Trophoblast cell (in vitro differentiated cells and primary cell): Measurements from ENCODE around the gene CHGA.

Experiments used
- DNase-seq, 2 donors: peaks; one replicate each; pipeline ENCODE4 v3.0.0-alpha.2; 2016
- H2AFZ ChIP-seq: 2 replicates; pipeline ENCODE4 v1.6.1; 2013; ENCODE audit warnings: low read length, moderate library complexity, mild to moderate bottlenecking; ENCODE audit not compliant: insufficient read depth, poor library complexity
- H2AK5ac ChIP-seq: 2 replicates; pipeline ENCODE4 v1.6.1; 2013; ENCODE audit warnings: mild to moderate bottlenecking, low read length
- H2BK120ac ChIP-seq: 2 replicates; pipeline ENCODE4 v1.6.1; 2013; ENCODE audit warnings: low read length, mild to moderate bottlenecking, moderate library complexity; ENCODE audit not compliant: insufficient read depth, poor library complexity
- H2BK12ac ChIP-seq: 2 replicates; pipeline ENCODE4 v1.6.1; 2013; ENCODE audit warnings: mild to moderate bottlenecking, low read length, moderate library complexity
- H2BK5ac ChIP-seq: 2 replicates; pipeline ENCODE4 v1.6.1; 2013; ENCODE audit warnings: low read length, low read depth, moderate library complexity, mild to moderate bottlenecking; ENCODE audit not compliant: poor library complexity
- H3K14ac ChIP-seq: 2 replicates; pipeline ENCODE4 v1.6.1; 2013; ENCODE audit warnings: mild to moderate bottlenecking, low read length
- H3K18ac ChIP-seq: 2 replicates; pipeline ENCODE4 v1.6.1; 2013; ENCODE audit warnings: mild to moderate bottlenecking, low read length
- H3K23ac ChIP-seq: 2 replicates; pipeline ENCODE4 v1.6.1; 2013; ENCODE audit warnings: low read length
- H3K27ac ChIP-seq: 2 replicates; pipeline ENCODE4 v1.5.1; 2013; ENCODE audit warnings: low read depth, mild to moderate bottlenecking, inconsistent platforms, low read length, moderate library complexity
- H3K27me3 ChIP-seq: 2 replicates; pipeline ENCODE4 v1.6.1; 2013; ENCODE audit warnings: inconsistent platforms, mild to moderate bottlenecking, low read length, moderate library complexity; ENCODE audit not compliant: insufficient read depth
- H3K36me3 ChIP-seq, 2 experiments: 1 replicate in 1 of 2; 2 replicates in 1 of 2; pipeline ENCODE4 v1.6.1; 2013; ENCODE audit warnings: low read length in 2 of 2, mild to moderate bottlenecking in 2 of 2, moderate library complexity in 1 of 2; ENCODE audit not compliant: insufficient read depth in 2 of 2, control insufficient read depth in 1 of 2
- H3K4ac ChIP-seq: 2 replicates; pipeline ENCODE4 v1.6.1; 2013; ENCODE audit warnings: low read depth, mild to moderate bottlenecking, low read length, moderate library complexity
- H3K4me1 ChIP-seq, 2 experiments: 1 replicate in 1 of 2; 2 replicates in 1 of 2; pipeline ENCODE4 v1.6.1; 2013; ENCODE audit warnings: low read length in 2 of 2, mild to moderate bottlenecking in 2 of 2, moderate library complexity in 1 of 2; ENCODE audit not compliant: insufficient read depth in 2 of 2, control insufficient read depth in 1 of 2
- H3K4me2 ChIP-seq: 2 replicates; pipeline ENCODE4 v1.6.1; 2013; ENCODE audit warnings: inconsistent platforms, mild to moderate bottlenecking, low read length, moderate library complexity
- H3K4me3 ChIP-seq: 2 replicates; pipeline ENCODE4 v1.5.1; 2013; ENCODE audit warnings: mild to moderate bottlenecking, low read depth, low read length, inconsistent platforms
- H3K79me1 ChIP-seq: one replicate; pipeline ENCODE4 v1.6.1; 2013; ENCODE audit warnings: low read length
- H3K79me2 ChIP-seq: 2 replicates; pipeline ENCODE4 v1.6.1; 2013; ENCODE audit warnings: low read length, mild to moderate bottlenecking; ENCODE audit not compliant: control insufficient read depth, insufficient read depth, poor library complexity
- H3K9ac ChIP-seq: 2 replicates; pipeline ENCODE4 v1.6.1; 2013; ENCODE audit warnings: mild to moderate bottlenecking, low read length
- H3K9me3 ChIP-seq: 2 replicates; pipeline ENCODE4 v1.6.1; 2013; ENCODE audit warnings: low read depth, mild to moderate bottlenecking, control low read depth, inconsistent platforms, low read length; ENCODE audit not compliant: insufficient read depth
- H4K12ac ChIP-seq: 2 replicates; pipeline ENCODE4 v1.6.1; 2013; ENCODE audit warnings: low read depth, mild to moderate bottlenecking, low read length, moderate library complexity
- H4K8ac ChIP-seq: 2 replicates; pipeline ENCODE4 v1.6.1; 2013; ENCODE audit warnings: low read depth, mild to moderate bottlenecking, low read length, moderate library complexity
- H4K91ac ChIP-seq: one replicate; pipeline ENCODE4 v1.6.1; 2013; ENCODE audit warnings: low read depth, mild to moderate bottlenecking, low read length, moderate library complexity
- WGBS: extraction: QIAGEN DNeasy Blood & Tissue Kit; methylation state at CpG from one replicate; pipeline ENCODE4 v1.1.7; 2013; ENCODE audit warnings: missing lambda C conversion rate; ENCODE audit not compliant: insufficient read length, insufficient coverage; ENCODE audit errors: extremely low coverage; 5-methylcytosine and 5-hydroxymethylcytosine counted together

CHGA gene

DNA sequence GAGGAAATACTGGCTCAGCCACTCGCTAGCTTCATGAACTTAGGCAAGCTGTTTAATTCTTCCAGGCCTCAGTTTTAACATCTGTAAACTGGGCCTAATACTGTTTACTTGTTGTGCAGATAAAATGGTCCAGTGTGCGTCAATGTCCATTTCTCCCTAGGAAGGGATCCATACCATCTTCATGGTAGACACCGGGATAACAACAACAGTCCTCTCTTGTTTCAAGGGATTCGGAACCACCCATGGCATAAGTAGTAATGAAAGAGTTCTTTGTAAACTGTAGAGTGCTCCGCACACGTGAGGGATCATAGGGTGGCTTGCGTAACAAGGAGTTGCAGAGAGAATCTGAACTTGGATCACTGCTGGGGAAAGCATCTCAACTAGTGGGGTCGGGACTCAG lies 17.3 kb upstream of the CHGA start:
- H2BK120ac ChIP-seq = no peak overlapping the region
- H2BK5ac ChIP-seq = no peak overlapping the region
- H3K4me1 ChIP-seq = no peaks in the 10 kb centered on the region
- no peaks in the 10 kb centered on the region for H3K27me3 ChIP-seq
- WGBS = no CpG with 5 or more reads among the region's 8 CpGs
- no peak for DNase-seq
- no peaks in the 10 kb centered on the region for H3K79me1 ChIP-seq
- H3K4me3 ChIP-seq = no peak overlapping the region
- peaks cover 2% of the 10 kb centered on the region for H3K9me3 ChIP-seq
- H3K14ac ChIP-seq = no peak overlapping the region
- no peak overlapping the region for H3K18ac ChIP-seq
- no peak overlapping the region for H3K27ac ChIP-seq
- H4K8ac ChIP-seq = no peak overlapping the region
- H3K23ac ChIP-seq = no peak overlapping the region
- H2BK12ac ChIP-seq = no peak overlapping the region
- H3K9ac ChIP-seq = no peak overlapping the region
- no peaks in the 10 kb centered on the region for H3K36me3 ChIP-seq
- H3K4ac ChIP-seq = no peak overlapping the region
- H4K12ac ChIP-seq = no peak overlapping the region
- H2AFZ ChIP-seq = no peak overlapping the region
- H4K91ac ChIP-seq = no peak overlapping the region
- H3K4me2 ChIP-seq = no peak overlapping the region
- H2AK5ac ChIP-seq = no peak overlapping the region
- H3K79me2 ChIP-seq = no peaks in the 10 kb centered on the region

DNA sequence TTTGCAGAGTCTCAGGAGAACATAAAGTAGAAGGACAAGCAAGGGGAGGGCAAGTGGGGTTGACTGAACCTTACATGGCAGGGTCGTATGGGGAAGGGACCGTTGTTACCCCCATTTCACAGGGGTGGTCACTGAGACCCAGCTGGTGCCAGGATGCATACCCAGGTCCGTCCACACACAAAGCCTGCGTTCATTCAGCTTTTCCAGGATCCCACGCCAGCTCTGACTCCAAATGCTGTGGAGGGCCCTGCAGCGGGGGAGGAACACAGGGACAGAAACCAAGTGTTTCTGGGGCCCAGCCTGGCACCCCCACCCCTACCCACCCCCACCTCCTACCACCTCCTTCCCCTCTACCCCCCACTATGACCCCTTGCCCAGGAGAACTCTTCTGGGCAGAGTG lies 16.5 kb upstream of the CHGA start:
- Histone ChIP-seq H2BK12ac (no peak overlapping the region), H3K18ac (no peak overlapping the region), H2AK5ac (no peak overlapping the region), H3K79me1 (no peaks in the 10 kb centered on the region), H3K27me3 (no peaks in the 10 kb centered on the region), H3K9me3 (peaks cover 2% of the 10 kb centered on the region), H2BK5ac (no peak overlapping the region), H3K9ac (no peak overlapping the region), H2AFZ (no peak overlapping the region), H2BK120ac (no peak overlapping the region), H3K4me2 (no peak overlapping the region), H3K23ac (no peak overlapping the region), H3K14ac (no peak overlapping the region), H3K36me3 (no peaks in the 10 kb centered on the region), H3K4ac (no peak overlapping the region), H3K79me2 (no peaks in the 10 kb centered on the region), H4K12ac (no peak overlapping the region), H3K4me3 (no peak overlapping the region), H4K91ac (no peak overlapping the region), H3K27ac (no peak overlapping the region), H4K8ac (no peak overlapping the region), H3K4me1 (no peaks in the 10 kb centered on the region)
- DNase-seq = no peak
- WGBS = no CpG with 5 or more reads among the region's 6 CpGs

DNA sequence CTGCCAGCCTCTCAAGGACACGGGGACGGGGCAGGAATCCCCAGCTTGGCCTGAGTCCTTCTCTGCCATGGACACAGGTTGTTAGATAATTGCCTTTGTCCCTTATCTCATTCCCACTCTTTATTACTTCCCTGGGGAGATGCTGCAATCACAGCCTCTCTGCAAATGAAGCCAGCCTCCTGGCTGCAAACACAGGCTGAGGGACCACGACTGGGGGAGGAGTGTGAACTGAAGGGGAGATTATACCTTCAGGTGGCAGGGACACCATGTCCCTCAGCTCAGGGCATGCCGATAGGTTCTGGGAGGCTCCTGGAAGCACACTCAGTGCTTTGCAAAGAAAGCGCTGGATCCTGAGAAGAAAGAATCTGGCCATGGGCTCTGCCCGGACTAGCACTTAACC lies 16.1 kb upstream of the CHGA start:
- Histone ChIP-seq H3K9me3 (peaks cover 2% of the 10 kb centered on the region), H3K23ac (no peak overlapping the region), H2AFZ (no peak overlapping the region), H2BK12ac (no peak overlapping the region), H4K8ac (no peak overlapping the region), H4K91ac (no peak overlapping the region), H2BK120ac (no peak overlapping the region), H3K4me3 (no peak overlapping the region), H3K4me1 (no peaks in the 10 kb centered on the region), H3K4me2 (no peak overlapping the region), H3K9ac (no peak overlapping the region), H2BK5ac (no peak overlapping the region), H3K14ac (no peak overlapping the region), H3K36me3 (no peaks in the 10 kb centered on the region), H3K27ac (no peak overlapping the region), H3K79me2 (no peaks in the 10 kb centered on the region), H3K4ac (no peak overlapping the region), H3K79me1 (no peaks in the 10 kb centered on the region), H2AK5ac (no peak overlapping the region), H3K18ac (no peak overlapping the region), H3K27me3 (no peaks in the 10 kb centered on the region), H4K12ac (no peak overlapping the region)
- no CpG with 5 or more reads among the region's 6 CpGs for WGBS
- DNase-seq = no peak

DNA sequence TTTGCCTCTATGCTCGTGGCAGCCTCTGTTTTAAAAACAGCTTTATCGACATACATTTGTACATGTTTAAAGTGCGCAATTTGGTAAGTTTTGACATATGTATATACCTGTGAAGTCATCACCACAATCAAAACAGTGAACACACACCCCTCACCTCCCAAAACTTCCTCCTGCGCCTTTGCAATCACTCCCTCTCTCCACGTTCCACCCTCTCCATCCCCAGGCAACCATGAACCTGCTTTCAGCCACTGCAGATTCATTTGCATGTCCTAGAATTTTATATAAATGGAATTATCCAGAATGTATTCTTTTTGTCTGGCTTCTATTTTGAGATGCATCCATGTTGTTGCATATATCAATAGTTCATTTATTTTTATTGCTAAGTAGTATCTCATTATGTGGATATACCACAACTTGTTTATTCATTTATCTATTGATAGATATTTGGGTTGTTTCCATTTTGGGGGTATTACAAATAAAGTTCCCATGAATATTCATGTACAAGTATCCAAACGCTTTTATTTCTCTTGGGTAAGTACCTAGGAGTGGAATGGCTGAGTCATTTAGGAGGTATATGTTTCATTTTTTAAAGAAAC lies 15.5 kb upstream of the CHGA start:
- Histone ChIP-seq H3K4me1 (no peaks in the 10 kb centered on the region), H4K12ac (no peak overlapping the region), H3K4ac (no peak overlapping the region), H3K9ac (no peak overlapping the region), H3K4me2 (no peak overlapping the region), H2AK5ac (no peak overlapping the region), H3K27me3 (no peaks in the 10 kb centered on the region), H3K79me1 (no peaks in the 10 kb centered on the region), H2BK5ac (no peak overlapping the region), H3K79me2 (no peaks in the 10 kb centered on the region), H3K14ac (no peak overlapping the region), H3K9me3 (peaks cover 2% of the 10 kb centered on the region), H3K18ac (no peak overlapping the region), H3K23ac (no peak overlapping the region), H4K8ac (no peak overlapping the region), H3K36me3 (no peaks in the 10 kb centered on the region), H2BK120ac (no peak overlapping the region), H2BK12ac (no peak overlapping the region), H4K91ac (no peak overlapping the region), H3K4me3 (no peak overlapping the region), H3K27ac (no peak overlapping the region), H2AFZ (no peak overlapping the region)
- WGBS = no CpG with 5 or more reads among the region's 6 CpGs
- DNase-seq = no peak
